ENCODE data around the gene AGBL1. TPM values are rescaled to one million over a fixed set of nuclear protein-coding genes. Genes with fewer than 3 reads are reported as not detected.
A peak's percentile ranks its signal among the peaks of the same experiment; 100 is the strongest.

AGBL1 gene
- polyA plus RNA-seq, 1 donor, result 11.7 TPM

DNA sequence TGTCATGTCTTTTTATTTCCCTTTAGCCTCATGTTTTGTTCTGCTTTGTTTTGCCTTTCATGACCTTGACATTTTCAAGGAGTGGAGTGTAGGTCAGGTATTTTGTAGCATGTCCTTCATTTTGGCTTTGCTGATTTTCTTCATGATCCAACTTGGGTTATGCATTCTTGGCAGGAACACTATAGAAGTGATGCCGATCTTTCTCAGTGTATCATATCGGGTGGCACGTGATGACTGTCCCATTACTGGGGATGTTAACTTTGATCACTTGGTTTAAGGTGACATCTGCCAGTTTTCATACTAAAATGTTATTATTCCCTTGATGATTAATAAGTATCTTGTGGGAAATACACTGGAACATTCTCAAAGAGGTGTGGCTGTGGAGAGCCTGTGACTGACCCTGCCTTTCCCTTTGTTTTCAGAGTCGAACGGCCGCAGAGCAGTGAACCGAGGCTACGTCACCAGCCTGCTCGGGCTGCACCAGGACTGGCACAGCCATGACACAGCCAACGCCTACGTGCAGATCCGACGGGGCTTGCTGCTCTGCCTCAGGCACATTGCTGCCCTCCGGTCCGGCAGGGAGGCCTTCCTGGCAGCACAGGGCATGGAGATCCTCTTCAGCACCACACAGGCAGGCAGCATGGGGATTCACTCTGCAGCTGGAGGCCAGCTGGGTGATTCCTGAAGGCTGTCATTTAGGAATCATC is 167.7 kb downstream of the AGBL1 start:
- no peak for DNase-seq

- no peak for DNase-seq
Observed at GRCh38 chr15:86255247-86255646, 175.6 kb downstream of the AGBL1 start.

GRCh38 chr15:86256628-86257027 is 177.0 kb downstream of the AGBL1 start:
- DNase-seq, result no peak

DNA sequence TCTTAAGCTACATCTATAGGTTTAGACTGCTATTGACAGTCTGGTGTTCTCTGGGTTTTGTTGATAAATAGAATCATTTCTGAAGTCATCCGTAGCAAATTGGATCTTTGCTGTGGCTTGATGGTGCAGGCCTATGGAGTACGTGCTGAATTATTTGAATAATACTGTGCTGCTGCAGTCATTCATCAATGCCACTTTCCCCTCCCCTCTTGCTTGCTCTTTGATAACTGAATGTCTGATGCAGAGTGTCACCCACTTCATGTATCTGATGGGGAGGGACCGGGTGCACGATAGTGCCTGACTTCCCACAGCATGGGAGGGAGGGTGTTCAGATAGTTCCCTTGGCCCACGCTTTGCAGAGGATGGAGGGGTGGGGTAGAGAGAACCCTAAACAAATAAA is 179.9 kb downstream of the AGBL1 start:
- DNase-seq, result no peak

DNA sequence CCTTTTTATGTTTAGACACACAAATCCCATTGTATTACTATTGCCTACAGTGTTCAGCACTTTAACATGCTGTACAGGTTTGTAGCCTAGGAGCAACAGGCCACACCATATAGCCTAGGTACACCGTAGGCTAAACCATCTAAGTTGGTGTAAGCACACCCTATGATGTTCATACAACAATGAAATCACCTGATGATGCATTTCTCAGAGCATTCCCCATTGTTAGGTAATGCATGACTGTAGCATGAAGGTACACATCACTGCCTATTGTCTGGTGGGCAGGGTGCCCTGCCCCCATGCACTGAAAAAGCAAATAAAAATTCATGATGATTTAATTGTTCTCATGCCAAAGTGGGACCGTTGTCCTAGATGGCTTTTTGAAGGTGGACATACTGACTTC is 183.6 kb downstream of the AGBL1 start:
- no peak for DNase-seq

DNA sequence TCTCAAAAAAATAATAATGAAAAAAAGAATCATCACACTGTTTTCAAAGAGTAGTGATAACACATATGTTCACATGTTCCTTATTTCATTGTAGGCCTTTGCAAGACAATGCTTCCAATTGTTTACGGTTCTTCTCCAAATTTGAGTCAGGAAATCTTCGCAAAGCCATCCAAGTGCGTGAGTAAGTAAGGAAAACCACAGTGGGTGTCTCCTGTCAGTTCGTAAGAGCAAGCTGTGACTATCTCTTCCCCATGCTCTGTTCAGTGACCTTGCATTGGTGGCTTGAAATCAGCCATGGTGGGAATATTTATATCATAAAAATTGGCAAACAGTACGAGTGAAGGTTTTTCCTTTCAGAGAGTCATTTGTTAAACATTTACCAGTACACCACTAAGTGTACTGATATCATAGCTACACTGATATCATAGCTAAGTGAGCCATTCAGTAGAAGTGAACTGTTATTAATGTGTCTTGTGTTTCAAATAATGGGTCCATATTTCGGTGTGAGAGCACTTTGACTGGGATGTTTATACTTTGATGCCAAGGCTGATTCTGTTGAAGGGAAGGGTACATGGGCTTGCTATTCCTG is 187.3 kb downstream of the AGBL1 start:
- DNase-seq, result no peak

DNA sequence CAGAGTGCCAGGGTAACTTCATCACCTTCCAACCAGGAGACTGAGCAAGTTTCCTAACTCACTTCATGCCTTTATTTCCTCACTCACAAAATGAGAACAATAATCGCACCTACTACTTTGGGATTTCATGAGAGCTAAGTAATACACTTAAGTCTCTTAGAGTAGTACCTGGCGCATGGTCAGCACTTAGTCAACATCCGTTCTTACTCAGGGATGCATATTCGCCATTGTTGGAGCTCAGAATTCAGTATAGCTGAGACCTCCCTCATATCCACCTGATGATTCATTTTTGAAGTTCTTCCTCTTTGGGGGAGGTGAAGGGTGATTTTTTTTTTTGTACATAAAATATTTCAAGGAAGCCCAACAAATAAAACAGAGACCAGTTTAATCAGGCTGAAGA is 188.2 kb downstream of the AGBL1 start:
- DNase-seq, result no peak

DNA sequence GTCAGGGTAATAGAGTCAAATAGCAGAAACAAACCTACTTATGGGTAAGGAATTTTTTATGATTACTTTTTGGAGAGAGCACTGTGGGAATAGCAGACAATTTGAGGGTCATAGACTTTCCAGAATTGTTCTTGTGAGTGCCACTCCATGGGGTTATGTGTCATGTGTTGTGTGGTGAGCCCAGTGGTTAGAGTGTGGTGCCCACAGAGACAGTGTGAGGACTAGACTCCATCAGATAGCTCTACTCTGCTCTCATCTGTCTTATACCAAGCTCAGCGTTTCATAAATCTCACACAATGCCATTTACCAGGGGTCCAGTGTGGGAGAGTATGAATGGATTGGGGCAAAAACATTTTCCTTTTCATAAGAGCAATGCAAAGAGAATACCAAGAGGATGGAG is 188.9 kb downstream of the AGBL1 start:
- DNase-seq, result no peak

DNA sequence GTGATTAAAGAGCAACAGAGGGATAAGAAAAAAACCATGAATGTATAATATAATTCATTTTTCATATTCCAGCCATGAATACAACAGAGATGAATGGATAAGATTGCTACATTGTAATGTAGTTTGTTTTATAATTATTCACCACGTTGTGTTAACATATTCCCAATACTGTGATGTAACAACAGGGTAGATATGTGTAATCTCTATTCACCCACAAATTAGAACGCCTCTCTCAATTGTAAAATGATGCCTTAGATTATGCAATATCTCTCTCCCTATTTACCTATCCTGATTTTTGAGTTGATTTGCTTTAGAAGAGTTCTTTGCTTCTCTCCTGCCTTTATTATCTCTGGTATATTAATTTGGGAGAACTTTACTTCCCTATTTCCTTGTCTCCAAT is 193.6 kb downstream of the AGBL1 start:
- DNase-seq, result no peak

DNA sequence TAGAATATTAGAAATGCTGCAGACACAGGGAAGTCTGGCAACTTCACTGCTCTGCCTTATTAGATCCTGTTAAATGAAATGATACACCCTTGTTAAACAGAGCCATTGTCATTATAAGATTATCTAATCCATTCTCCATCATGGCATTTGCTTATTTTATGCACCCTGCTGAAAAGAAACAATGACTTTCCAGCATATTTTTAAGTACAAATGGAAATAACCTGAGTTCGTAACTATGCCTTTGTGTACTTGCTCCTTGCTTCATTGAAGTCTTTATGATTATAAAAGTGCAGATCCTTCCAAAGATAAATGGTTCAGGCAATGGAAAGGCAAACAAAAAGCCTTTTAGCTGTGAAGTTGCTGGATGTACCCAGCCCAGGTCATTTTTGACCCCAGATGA is 195.7 kb downstream of the AGBL1 start:
- DNase-seq, result no peak

- DNase-seq, result peak; percentile 11
Observed at GRCh38 chr15:86278586-86278985, 198.9 kb downstream of the AGBL1 start.

DNA sequence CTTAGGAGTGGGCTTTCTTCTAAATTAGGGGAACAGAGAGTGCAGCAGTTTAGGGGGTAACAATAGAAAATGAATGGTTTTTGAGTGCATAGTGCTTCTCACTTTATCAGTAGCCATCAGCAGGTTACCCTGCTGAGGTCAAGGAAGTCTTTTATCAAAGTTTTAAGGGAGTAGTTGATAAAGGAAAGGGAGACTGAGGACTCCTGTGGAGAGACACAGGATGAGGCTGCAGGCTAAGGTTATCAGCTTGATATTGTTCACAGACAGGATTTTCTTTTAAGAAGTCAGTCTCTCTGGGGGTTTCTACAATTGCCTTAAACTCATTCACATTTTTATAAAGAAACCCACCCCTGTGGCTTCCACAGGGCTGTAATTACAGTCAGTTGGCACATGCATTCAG is 205.0 kb downstream of the AGBL1 start:
- DNase-seq, result no peak

DNA sequence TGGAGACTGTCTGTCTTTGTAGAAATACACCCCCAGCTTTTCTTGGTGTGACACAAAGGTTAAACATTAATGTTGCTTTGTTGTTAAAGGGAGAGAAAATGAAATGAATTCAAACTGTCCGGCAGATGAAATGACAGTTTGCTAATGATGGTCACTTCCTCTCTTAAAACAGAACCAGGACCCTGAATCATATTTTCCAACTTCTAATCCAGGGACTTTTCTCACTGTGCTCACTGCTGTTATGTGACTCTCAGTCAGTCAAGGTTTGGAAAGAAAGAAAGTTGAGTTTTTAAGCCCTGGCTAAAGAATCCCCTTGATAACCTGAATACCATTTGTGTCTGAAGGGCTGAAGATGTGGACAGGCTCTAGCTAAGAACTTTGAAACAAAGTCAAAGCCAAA is 215.8 kb downstream of the AGBL1 start:
- peak; percentile 45 for DNase-seq

GRCh38 chr15:86296769-86297168 is 217.1 kb downstream of the AGBL1 start:
- no peak for DNase-seq

DNA sequence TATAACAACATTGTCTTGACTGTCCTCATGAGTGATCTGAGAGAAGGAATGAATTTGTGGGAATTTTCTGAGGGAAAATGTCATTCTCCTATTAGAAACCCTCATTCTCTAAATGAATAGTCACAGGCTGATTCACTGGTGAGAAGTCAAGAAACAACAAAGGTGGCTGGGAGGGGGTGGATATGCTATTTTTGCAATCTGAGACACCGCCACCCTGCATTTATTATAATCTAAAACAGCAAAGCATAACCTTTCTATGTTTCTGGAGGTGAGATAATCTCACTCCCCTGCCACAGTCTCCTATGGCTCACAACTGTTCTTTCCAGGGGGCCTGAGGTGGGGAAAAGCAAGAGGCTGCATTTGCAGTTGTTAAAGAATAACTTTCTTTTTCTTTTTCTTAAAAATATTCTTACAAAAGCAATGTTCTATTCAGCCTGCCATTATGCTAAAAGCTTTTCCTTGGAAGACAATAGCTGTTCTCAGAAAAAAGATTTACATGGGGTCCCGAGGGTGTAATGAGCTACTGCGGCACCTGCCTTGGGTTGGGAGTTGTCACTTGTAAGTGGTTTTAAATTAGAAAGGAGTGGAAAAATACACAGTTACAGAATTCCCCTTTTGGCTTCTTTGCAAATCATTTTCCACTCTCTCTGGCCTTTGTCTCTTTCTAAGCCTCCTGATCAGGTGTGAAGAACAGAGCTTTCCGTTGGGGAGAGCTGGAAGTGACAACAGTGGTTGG is 220.9 kb downstream of the AGBL1 start:
- DNase-seq, result peak; percentile 46

- no peak for DNase-seq
Observed at GRCh38 chr15:86311568-86312280, 232.1 kb downstream of the AGBL1 start.

GRCh38 chr15:86312486-86312885 is 232.8 kb downstream of the AGBL1 start:
- no peak for DNase-seq

GRCh38 chr15:86316216-86316615 is 236.5 kb downstream of the AGBL1 start:
- no peak for DNase-seq

DNA sequence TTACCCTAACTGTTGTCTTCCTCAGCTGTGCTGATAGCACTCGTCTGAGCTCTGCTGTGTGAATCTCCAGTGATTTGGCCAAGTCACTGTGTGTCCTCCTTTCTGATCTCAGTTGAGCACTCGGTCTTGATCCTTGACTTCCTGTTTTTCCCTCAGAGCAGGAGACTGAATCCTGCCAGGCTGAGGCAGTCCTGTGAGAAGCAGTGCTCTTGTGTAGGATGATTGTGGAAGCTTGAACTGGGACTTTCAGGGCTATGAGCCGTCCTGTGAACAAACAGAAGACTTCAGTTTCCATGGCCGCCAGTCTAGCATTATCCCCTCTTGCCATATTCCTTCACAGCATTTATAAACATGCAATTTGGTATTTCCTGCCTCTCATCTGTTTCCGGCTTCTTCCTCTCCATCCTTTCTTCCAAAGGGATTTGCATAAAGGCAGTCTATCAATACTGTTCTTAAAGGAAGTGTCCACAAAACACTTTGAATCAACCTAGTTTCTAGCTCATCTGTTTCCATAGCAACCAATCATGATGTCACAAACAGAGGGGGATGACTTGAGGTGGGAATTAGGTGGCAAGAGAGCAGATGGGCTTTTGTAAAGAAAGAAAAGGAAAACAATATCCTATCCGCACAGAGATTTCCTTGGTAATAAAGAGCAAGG is 237.2 kb downstream of the AGBL1 start:
- peak; percentile 18 for DNase-seq

GRCh38 chr15:86317384-86317740 is 237.7 kb downstream of the AGBL1 start:
- DNase-seq, result peak; percentile 19

DNA sequence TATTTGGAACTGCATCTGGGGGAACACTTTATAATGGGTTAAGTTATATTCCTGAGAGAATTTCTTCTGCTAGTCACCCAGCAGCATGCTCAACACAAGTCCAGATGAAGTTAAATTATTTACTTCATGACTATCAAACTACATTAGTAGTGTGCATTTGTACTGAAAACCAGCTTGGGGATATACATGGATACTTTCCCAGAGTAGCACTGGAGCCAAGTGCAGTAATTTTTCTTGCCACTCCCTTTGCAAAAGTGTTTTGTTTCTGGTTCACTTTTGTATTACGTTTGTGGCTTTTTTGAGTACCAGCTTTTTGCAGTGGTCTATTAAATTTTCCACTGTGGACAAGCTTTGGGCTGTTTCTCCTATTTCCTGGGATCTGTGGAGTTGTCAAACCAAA is 243.0 kb downstream of the AGBL1 start:
- peak; percentile 31 for DNase-seq

- no peak for DNase-seq
Observed at GRCh38 chr15:86327230-86327865, 247.7 kb downstream of the AGBL1 start.
